ENCODE results near the gene PRM2.

Gene PRM2

DNA sequence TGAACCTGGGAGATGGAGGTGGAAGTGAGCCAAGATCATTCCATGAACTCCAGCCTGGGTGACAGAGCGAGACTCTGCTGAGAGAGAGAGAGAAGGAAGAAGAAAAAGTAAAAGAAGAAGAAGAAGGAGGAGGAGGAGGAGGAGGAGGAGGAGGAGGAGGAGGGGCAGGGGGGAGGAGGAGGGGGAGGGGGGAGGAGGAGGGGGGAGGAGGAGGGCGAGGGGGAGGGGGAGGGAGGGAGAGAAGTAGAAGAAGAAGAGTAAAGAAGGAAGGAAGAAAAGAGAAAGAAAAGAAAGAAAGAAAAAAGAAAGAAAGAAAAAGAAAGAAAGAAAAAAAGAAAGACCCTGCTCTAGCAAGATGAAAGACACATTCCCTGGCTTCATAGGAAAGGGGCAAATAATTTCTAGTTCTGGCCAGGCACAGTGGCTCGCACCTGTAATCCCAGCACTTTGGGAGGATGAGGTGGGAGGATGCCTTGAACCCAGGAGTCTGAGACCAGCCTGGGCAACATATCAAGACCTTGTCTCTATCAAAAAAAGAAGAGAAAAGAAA, 43.9 kb downstream of the PRM2 start:
- TF ChIP-seq KLF16 (tag by site-specific recombination; IDR thresholded peaks at IDR 0.05) = no peak
- TF ChIP-seq ZNF366 (tag by site-specific recombination; conservative IDR thresholded peaks at IDR 0.05) = 0 out of 2 replicates have a peak, but pooled peaks have one; percentile 16
- Histone ChIP-seq H3K27ac (ENCODE audit: extremely low read depth, low read depth, low read length) (no peak overlapping the region), H3K9me3 (ENCODE audit: control insufficient read depth, insufficient read depth, low read depth, low read length) (no peaks in the 10 kb centered on the region), H3K36me3 (ENCODE audit: control insufficient read depth in 2 of 2, insufficient read depth in 1 of 2, low read length in 2 of 2) (no peaks in the 10 kb centered on the region), H3K4me3 (ENCODE audit: low read depth, low read length) (no peak overlapping the region), H3K4me1 (ENCODE audit: control insufficient read depth, insufficient read depth, low read length) (no peaks in the 10 kb centered on the region)
- ChIA-PET CTCF (interaction anchor here (0.6 kb wide), 1 partner anchor 52 kb away, joined by 3 read pairs; no protein-coding TSS in a partner anchor), POLR2A (no interaction called here)

DNA sequence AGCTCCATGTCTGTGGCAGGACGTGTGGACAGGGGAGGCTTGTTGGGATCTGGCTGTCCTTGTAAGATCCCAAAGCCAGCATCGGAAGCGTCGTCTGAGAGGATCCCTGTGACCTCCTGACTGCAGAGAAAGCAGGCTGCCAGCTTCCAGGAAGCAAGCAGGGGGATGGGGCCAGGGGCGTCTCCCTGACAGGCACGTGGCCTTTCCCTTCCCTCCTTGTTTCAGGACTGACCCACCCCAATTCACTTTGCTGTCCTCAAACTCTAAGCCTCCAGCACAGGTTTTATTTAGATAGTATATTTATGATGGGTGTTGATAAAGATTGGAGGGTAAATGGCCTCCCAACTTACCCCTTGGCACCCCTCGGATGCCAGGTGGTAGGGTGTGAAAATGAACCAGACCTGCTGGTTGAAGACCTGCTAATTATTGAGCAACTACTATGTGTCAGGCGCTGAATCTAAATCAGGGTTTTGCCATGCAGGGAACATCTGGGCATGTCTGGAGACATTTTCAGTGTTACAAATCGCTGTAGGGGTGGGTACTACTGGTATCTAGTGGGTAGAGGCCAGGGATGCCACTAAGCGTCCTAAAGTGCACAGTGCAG, 44.8 kb downstream of the PRM2 start:
- no peak overlapping the region for H3K4me3 ChIP-seq (ENCODE audit: low read depth, low read length)
- no peaks in the 10 kb centered on the region for H3K9me3 ChIP-seq (ENCODE audit: control insufficient read depth, insufficient read depth, low read depth, low read length)
- ChIA-PET POLR2A (no interaction called here), CTCF (interaction anchor here (0.7 to 0.9 kb wide), 2 partner anchors 12 to 256 kb away, joined by 3 to 4 read pairs; no protein-coding TSS in a partner anchor)
- no peaks in the 10 kb centered on the region for H3K36me3 ChIP-seq (ENCODE audit: control insufficient read depth in 2 of 2, insufficient read depth in 1 of 2, low read length in 2 of 2)
- TF ChIP-seq ZNF544 (tag by site-specific recombination; IDR thresholded peaks at IDR 0.05) = no peak
- TF ChIP-seq ZNF510 (tag by site-specific recombination; IDR thresholded peaks at IDR 0.05; ENCODE audit: insufficient replicate concordance) = no peak
- TF ChIP-seq IKZF3 (tag by site-specific recombination; IDR thresholded peaks at IDR 0.05) = no peak
- TF ChIP-seq ZNF664 (tag by site-specific recombination; IDR thresholded peaks at IDR 0.05) = peak; percentile 85
- H3K27ac ChIP-seq (ENCODE audit: extremely low read depth, low read depth, low read length) = no peak overlapping the region
- no peaks in the 10 kb centered on the region for H3K4me1 ChIP-seq (ENCODE audit: control insufficient read depth, insufficient read depth, low read length)

DNA sequence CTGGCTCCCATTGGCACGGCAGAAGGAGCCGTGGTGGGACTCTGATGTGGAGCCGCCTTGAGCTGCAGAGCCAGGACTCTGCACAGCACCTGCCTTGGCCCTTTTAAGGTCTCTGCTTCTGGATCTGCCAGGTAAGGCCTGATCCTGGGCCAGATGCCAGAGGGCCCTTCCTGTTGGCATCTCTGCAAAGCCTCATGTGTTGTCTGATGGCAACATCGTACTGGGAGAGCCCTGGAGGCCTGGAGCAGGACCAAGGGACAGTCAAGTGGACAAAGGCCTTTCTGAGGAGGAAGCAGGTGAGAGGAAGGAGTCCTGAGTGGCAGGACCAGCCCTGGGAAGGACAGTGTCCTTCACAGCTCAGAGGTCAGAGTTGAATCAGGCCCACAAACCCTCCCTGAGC, 46.4 kb downstream of the PRM2 start:
- Histone ChIP-seq H3K9me3 (ENCODE audit: control insufficient read depth, insufficient read depth, low read depth, low read length) (no peaks in the 10 kb centered on the region), H3K4me3 (ENCODE audit: low read depth, low read length) (no peak overlapping the region), H3K27ac (ENCODE audit: extremely low read depth, low read depth, low read length) (no peak overlapping the region), H3K4me1 (ENCODE audit: control insufficient read depth, insufficient read depth, low read length) (no peaks in the 10 kb centered on the region), H3K36me3 (ENCODE audit: control insufficient read depth in 2 of 2, insufficient read depth in 1 of 2, low read length in 2 of 2) (no peaks in the 10 kb centered on the region)
- ChIA-PET CTCF (interaction anchor here (0.6 kb wide), 1 partner anchor 52 kb away, joined by 3 read pairs; no protein-coding TSS in a partner anchor), POLR2A (interaction anchor here (1.1 kb wide), 1 partner anchor 26 kb away, joined by 3 read pairs; no protein-coding TSS in a partner anchor)
- TF ChIP-seq, protein P1, sequence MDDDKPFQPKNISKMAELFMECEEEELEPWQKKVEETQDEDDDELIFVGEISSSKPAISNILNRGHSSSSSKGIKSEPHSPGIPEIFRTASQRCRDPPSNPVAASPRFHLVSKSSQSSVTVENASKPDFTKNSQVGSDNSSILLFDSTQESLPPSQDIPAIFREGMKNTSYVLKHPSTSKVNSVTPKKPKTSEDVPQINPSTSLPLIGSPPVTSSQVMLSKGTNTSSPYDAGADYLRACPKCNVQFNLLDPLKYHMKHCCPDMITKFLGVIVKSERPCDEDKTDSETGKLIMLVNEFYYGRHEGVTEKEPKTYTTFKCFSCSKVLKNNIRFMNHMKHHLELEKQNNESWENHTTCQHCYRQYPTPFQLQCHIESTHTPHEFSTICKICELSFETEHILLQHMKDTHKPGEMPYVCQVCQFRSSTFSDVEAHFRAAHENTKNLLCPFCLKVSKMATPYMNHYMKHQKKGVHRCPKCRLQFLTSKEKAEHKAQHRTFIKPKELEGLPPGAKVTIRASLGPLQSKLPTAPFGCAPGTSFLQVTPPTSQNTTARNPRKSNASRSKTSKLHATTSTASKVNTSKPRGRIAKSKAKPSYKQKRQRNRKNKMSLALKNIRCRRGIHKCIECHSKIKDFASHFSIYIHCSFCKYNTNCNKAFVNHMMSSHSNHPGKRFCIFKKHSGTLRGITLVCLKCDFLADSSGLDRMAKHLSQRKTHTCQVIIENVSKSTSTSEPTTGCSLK (tag by site-specific recombination; IDR thresholded peaks at IDR 0.05) = no peak
- TF ChIP-seq, protein P2, sequence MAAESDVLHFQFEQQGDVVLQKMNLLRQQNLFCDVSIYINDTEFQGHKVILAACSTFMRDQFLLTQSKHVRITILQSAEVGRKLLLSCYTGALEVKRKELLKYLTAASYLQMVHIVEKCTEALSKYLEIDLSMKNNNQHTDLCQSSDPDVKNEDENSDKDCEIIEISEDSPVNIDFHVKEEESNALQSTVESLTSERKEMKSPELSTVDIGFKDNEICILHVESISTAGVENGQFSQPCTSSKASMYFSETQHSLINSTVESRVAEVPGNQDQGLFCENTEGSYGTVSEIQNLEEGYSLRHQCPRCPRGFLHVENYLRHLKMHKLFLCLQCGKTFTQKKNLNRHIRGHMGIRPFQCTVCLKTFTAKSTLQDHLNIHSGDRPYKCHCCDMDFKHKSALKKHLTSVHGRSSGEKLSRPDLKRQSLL (tag by site-specific recombination; IDR thresholded peaks at IDR 0.05) = no peak
- no peak for TF ChIP-seq ZNF664 (tag by site-specific recombination; IDR thresholded peaks at IDR 0.05)
- no peak for TF ChIP-seq ZNF423 (tag by site-specific recombination; IDR thresholded peaks at IDR 0.05)
- TF ChIP-seq ZNF670 (tag by site-specific recombination; IDR thresholded peaks at IDR 0.05; ENCODE audit: low read depth) = no peak
- TF ChIP-seq ZNF292 (tag by site-specific recombination; IDR thresholded peaks at IDR 0.05; ENCODE audit: borderline replicate concordance, low read depth) = no peak
- no peak for TF ChIP-seq ZNF302 (tag by site-specific recombination; IDR thresholded peaks at IDR 0.05; ENCODE audit: low read depth)
- no peak for TF ChIP-seq ZNF561 (tag by site-specific recombination; IDR thresholded peaks at IDR 0.05; ENCODE audit: borderline replicate concordance)
- no peak for TF ChIP-seq ZEB2 (tag by site-specific recombination; IDR thresholded peaks at IDR 0.05)
- TF ChIP-seq, protein P3, sequence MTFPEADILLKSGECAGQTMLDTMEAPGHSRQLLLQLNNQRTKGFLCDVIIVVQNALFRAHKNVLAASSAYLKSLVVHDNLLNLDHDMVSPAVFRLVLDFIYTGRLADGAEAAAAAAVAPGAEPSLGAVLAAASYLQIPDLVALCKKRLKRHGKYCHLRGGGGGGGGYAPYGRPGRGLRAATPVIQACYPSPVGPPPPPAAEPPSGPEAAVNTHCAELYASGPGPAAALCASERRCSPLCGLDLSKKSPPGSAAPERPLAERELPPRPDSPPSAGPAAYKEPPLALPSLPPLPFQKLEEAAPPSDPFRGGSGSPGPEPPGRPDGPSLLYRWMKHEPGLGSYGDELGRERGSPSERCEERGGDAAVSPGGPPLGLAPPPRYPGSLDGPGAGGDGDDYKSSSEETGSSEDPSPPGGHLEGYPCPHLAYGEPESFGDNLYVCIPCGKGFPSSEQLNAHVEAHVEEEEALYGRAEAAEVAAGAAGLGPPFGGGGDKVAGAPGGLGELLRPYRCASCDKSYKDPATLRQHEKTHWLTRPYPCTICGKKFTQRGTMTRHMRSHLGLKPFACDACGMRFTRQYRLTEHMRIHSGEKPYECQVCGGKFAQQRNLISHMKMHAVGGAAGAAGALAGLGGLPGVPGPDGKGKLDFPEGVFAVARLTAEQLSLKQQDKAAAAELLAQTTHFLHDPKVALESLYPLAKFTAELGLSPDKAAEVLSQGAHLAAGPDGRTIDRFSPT (tag by site-specific recombination; IDR thresholded peaks at IDR 0.05) = no peak
- TF ChIP-seq ZNF600 (tag by site-specific recombination; IDR thresholded peaks at IDR 0.05) = no peak
- TF ChIP-seq, protein P4, sequence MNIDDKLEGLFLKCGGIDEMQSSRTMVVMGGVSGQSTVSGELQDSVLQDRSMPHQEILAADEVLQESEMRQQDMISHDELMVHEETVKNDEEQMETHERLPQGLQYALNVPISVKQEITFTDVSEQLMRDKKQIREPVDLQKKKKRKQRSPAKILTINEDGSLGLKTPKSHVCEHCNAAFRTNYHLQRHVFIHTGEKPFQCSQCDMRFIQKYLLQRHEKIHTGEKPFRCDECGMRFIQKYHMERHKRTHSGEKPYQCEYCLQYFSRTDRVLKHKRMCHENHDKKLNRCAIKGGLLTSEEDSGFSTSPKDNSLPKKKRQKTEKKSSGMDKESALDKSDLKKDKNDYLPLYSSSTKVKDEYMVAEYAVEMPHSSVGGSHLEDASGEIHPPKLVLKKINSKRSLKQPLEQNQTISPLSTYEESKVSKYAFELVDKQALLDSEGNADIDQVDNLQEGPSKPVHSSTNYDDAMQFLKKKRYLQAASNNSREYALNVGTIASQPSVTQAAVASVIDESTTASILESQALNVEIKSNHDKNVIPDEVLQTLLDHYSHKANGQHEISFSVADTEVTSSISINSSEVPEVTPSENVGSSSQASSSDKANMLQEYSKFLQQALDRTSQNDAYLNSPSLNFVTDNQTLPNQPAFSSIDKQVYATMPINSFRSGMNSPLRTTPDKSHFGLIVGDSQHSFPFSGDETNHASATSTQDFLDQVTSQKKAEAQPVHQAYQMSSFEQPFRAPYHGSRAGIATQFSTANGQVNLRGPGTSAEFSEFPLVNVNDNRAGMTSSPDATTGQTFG (tag by site-specific recombination; IDR thresholded peaks at IDR 0.05; ENCODE audit: borderline replicate concordance) = no peak
- TF ChIP-seq, protein P5, sequence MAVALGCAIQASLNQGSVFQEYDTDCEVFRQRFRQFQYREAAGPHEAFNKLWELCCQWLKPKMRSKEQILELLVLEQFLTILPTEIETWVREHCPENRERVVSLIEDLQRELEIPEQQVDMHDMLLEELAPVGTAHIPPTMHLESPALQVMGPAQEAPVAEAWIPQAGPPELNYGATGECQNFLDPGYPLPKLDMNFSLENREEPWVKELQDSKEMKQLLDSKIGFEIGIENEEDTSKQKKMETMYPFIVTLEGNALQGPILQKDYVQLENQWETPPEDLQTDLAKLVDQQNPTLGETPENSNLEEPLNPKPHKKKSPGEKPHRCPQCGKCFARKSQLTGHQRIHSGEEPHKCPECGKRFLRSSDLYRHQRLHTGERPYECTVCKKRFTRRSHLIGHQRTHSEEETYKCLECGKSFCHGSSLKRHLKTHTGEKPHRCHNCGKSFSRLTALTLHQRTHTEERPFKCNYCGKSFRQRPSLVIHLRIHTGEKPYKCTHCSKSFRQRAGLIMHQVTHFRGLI (tag by site-specific recombination; IDR thresholded peaks at IDR 0.05) = no peak
- TF ChIP-seq ZNF624 (tag by site-specific recombination; IDR thresholded peaks at IDR 0.05) = no peak
- TF ChIP-seq ZNF112 (tag by site-specific recombination; IDR thresholded peaks at IDR 0.05) = no peak

All from HEK293 (cell line).